HEK293T (cell line): ENCODE results near the gene PLA2R1.

ENCODE experiments used
- CTBP1 ChIP-seq: fragments of 450-650 bp; IDR thresholded peaks from 2 replicates; pipeline ENCODE4 v1.6.1; 2016; ENCODE audit warnings: borderline replicate concordance
- FOXA1 ChIP-seq: fragments of 450-650 bp; IDR thresholded peaks from 2 replicates; pipeline ENCODE4 v1.6.1; 2016; ENCODE audit warnings: mild to moderate bottlenecking
- FOXM1 ChIP-seq: fragments of 450-650 bp; IDR thresholded peaks from 2 replicates; pipeline ENCODE4 v1.6.1; 2017; ENCODE audit warnings: mild to moderate bottlenecking, borderline replicate concordance
- L3MBTL2 ChIP-seq: fragments of 450-650 bp; conservative IDR thresholded peaks from 2 replicates; pipeline ENCODE4 v1.6.1; 2016; ENCODE audit warnings: mild to moderate bottlenecking
- NFRKB ChIP-seq: fragments of 450-650 bp; IDR thresholded peaks from 2 replicates; pipeline ENCODE4 v1.6.1; 2016; ENCODE audit warnings: mild to moderate bottlenecking, moderate library complexity
- PKNOX1 ChIP-seq: fragments of 450-650 bp; IDR thresholded peaks from 2 replicates; pipeline ENCODE4 v1.6.1; 2016
- SP1 ChIP-seq: fragments of 450-650 bp; IDR thresholded peaks from 2 replicates; pipeline ENCODE4 v1.6.1; 2017
- SUZ12 ChIP-seq: fragments of 450-650 bp; IDR thresholded peaks from 2 replicates; pipeline ENCODE4 v1.6.1; 2016; ENCODE audit warnings: mild to moderate bottlenecking
- TARDBP ChIP-seq: fragments of 450-650 bp; IDR thresholded peaks from 2 replicates; pipeline ENCODE4 v1.6.1; 2016
- ZNF384 ChIP-seq: fragments of 450-650 bp; IDR thresholded peaks from 2 replicates; pipeline ENCODE4 v1.6.1; 2016

GRCh38 chr2:159944874-159945273 lies 117.5 kb downstream of the PLA2R1 start:
- TF ChIP-seq SP1 (no peak), L3MBTL2 (no peak), SUZ12 (no peak), FOXM1 (no peak), FOXA1 (no peak), NFRKB (no peak), TARDBP (no peak), ZNF384 (no peak), CTBP1 (no peak), PKNOX1 (no peak)
